Heart left ventricle (tissue), 13 donors: ENCODE measurements around the gene RAB44.

Experiments
- CTCF ChIP-seq, 12 donors: fragments of 200-600 bp; sonication (generic) in 4 of 12; IDR thresholded peaks; one replicate each; pipeline versions ENCODE4 v1.5.0 to v1.8.0; 2018 to 2022; ENCODE audit warnings: antibody characterized with exemption in 12 of 12, mild to moderate bottlenecking in 5 of 12
- POLR2A ChIP-seq, 2 donors: fragments of 450-650 bp; IDR thresholded peaks; one replicate each; pipeline ENCODE4 v1.6.1; 2017; ENCODE audit warnings: antibody characterized with exemption in 2 of 2, mild to moderate bottlenecking in 2 of 2, moderate library complexity in 2 of 2
- donor health status: ischemic (EF 13 %, LVEDD 7.1; RV severe dilation, severe dysfunction).
- donor health status: DM: no; HTN: yes; CAD: no.
- donor health status: DM: no; HTN: no; CAD: no.
- donor health status: ischemic (EF 25% LVEDD 6.9; RV normal size, moderate dysfunction).
- donor health status: ischemic (EF 25% LVEDD 5.7; RV mildly dilated, moderate dysfunction).
- donor health status: ischemic (EF 35%, LVEDD 5.7; RV mildly dilated, moderate dysfunction).
- donor health status: nonischemic (EF 11% LVEDD 7.7; RV severe dilation, severe dysfunction).
- donor health status: DM: yes; HTN: yes; CAD: no.
- donor health status: PGD.
- donor health status: ischemic (EF 29% LVEDD 5.4; RV normal size, mild dysfunction).
- donor health status: nonischemic (EF 23%, LVEDD 6.1; RV moderate dilation, normal function).

- TF ChIP-seq CTCF (IDR thresholded peaks at IDR 0.05): no peak
- TF ChIP-seq POLR2A (IDR thresholded peaks at IDR 0.05): no peak
These were observed 32.4 kb upstream of the RAB44 start for GRCh38 chr6:36665180-36665579.
